Fibroblast of lung (primary cell): Measurements from ENCODE around the gene TJP3.

ENCODE experiments used
- EZH2 ChIP-seq: IDR thresholded peaks from 2 replicates; pipeline ENCODE4 v1.5.1; 2012; ENCODE audit warnings: low read length, control low read depth, mild to moderate bottlenecking; ENCODE audit errors: missing control alignments
- TF ChIP-seq, protein P1 (sequence below), 2 donors: IDR thresholded peaks in 1 of 2; conservative IDR thresholded peaks in 1 of 2; 1 replicate in 1 of 2; 2 replicates in 1 of 2; pipeline ENCODE4 v1.5.1; 2011 to 2012; ENCODE audit warnings: low read length in 2 of 2, control low read depth in 1 of 2, inconsistent platforms in 1 of 2, low read depth in 1 of 2, mild to moderate bottlenecking in 1 of 2

DNA sequence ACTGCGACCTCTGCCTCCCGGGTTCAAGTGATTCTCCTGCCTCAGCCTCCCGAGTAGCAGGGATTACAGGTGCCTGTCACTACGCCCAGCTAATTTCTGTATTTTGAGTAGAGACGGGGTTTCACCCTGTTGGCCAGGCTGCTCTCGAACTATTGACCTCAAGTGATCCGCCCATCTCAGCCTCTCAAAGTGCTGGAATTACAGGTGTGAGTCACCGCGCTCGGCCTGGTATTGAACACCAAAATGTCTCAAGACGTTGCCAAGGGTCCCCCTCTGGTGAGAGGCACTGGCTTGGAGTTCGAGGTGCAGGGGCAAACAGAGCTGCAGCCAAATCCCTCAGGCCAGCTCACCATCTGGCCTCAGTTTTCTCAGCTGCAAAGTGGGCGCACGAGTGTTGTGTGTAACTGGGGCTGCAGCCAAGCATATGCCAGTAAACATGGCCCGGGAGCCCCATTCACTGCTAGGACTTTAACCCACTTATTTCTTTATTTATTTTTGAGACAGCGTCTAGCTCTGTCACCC is 8.0 kb downstream of the TJP3 start:
- TF ChIP-seq, protein P1, sequence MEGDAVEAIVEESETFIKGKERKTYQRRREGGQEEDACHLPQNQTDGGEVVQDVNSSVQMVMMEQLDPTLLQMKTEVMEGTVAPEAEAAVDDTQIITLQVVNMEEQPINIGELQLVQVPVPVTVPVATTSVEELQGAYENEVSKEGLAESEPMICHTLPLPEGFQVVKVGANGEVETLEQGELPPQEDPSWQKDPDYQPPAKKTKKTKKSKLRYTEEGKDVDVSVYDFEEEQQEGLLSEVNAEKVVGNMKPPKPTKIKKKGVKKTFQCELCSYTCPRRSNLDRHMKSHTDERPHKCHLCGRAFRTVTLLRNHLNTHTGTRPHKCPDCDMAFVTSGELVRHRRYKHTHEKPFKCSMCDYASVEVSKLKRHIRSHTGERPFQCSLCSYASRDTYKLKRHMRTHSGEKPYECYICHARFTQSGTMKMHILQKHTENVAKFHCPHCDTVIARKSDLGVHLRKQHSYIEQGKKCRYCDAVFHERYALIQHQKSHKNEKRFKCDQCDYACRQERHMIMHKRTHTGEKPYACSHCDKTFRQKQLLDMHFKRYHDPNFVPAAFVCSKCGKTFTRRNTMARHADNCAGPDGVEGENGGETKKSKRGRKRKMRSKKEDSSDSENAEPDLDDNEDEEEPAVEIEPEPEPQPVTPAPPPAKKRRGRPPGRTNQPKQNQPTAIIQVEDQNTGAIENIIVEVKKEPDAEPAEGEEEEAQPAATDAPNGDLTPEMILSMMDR (conservative IDR thresholded peaks at IDR 0.05 in 1 of 2, IDR thresholded peaks at IDR 0.05 in 1 of 2; ENCODE audit: low read depth in 1 of 2, low read length in 2 of 2) = no peak
- TF ChIP-seq EZH2 = no peak
